Suprapubic skin (tissue), 4 donors: ENCODE results near the gene SMARCC2. TPM values are rescaled to one million over a fixed set of nuclear protein-coding genes. Genes with fewer than 3 reads are reported as not detected.
A peak's percentile ranks its signal among the peaks of the same experiment; 100 is the strongest.

Source experiments
- DNase-seq, 2 donors: peaks; one replicate each; pipeline ENCODE4 v3.0.0-alpha.2; 2019; ENCODE audit warnings: low spot score in 2 of 2
- H3K27ac ChIP-seq: fragments of 200-600 bp; sonication (generic); one replicate; pipeline ENCODE4 v1.5.1; 2019
- H3K27me3 ChIP-seq: fragments of 200-600 bp; sonication (generic); one replicate; pipeline ENCODE4 v1.5.1; 2019
- H3K36me3 ChIP-seq: fragments of 200-600 bp; sonication (generic); one replicate; pipeline ENCODE4 v1.5.1; 2019
- H3K4me1 ChIP-seq: fragments of 200-600 bp; sonication (generic); one replicate; pipeline ENCODE4 v1.5.1; 2019
- H3K4me3 ChIP-seq: fragments of 200-600 bp; sonication (generic); one replicate; pipeline ENCODE4 v1.5.1; 2019; ENCODE audit warnings: mild to moderate bottlenecking
- H3K9me3 ChIP-seq: fragments of 200-600 bp; sonication (generic); one replicate; pipeline ENCODE4 v1.5.1; 2019
- EP300 ChIP-seq: sonication (generic); formaldehyde crosslinking; IDR thresholded peaks from one replicate; pipeline ENCODE4 v1.6.1; 2017; ENCODE audit warnings: antibody characterized with exemption
- POLR2A ChIP-seq, 2 donors: fragments of 450-650 bp; IDR thresholded peaks; one replicate each; pipeline ENCODE4 v1.6.1; 2017; ENCODE audit warnings: antibody characterized with exemption in 2 of 2, mild to moderate bottlenecking in 2 of 2, moderate library complexity in 2 of 2
- POLR2AphosphoS5 ChIP-seq, 3 donors: sonication (generic); formaldehyde crosslinking; IDR thresholded peaks; one replicate each; pipeline ENCODE4 v1.6.1; 2017; ENCODE audit warnings: antibody characterized with exemption in 3 of 3
- WGBS: methylation state at CpG from one replicate; pipeline ENCODE4 v1.1.5; 2018; 5-methylcytosine and 5-hydroxymethylcytosine counted together
- total RNA-seq, 4 donors: library from RNA; depleted of rRNA; stranded (reverse); fragments of >200 nt; gene quantifications; one replicate each; pipeline ENCODE4 v1.1.0, GENCODE V29; 2016
- TF ChIP-seq, protein P1 (sequence below), 2 donors: fragments of 200-600 bp in 1 of 2; fragments of 450-650 bp in 1 of 2; sonication (generic) in 1 of 2; IDR thresholded peaks; one replicate each; pipeline ENCODE4 v1.5.1; 2016 to 2019; ENCODE audit warnings: antibody characterized with exemption in 2 of 2, mild to moderate bottlenecking in 1 of 2, moderate library complexity in 1 of 2

The SMARCC2 gene
- total RNA-seq, 4 donors from 2014 or later: 53.6 to 137 (median 85.9) TPM

DNA sequence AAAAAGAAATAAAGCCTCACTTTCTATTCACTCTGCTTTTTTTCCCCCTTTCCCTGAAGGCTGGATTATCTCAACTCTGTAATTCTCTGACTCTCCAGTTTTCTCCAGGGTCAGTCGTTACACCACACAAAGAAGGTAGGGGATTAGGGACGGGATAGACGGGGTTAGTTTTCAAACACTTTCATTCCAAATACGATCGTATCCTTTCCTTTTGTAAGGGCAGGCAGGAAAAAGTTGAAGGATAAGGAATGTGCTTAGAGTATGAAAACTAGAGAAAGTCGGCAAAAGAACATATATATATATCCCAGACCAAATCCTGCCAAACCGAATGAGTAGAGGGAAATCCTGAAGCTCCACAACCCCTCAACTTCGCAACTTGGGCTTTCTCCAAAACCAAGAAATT lies 61.8 kb downstream of the SMARCC2 start:
- H3K9me3 ChIP-seq: no peaks in the 10 kb centered on the region
- TF ChIP-seq POLR2AphosphoS5 (IDR thresholded peaks at IDR 0.05): no peak
- no peak for TF ChIP-seq EP300
- TF ChIP-seq, protein P1, sequence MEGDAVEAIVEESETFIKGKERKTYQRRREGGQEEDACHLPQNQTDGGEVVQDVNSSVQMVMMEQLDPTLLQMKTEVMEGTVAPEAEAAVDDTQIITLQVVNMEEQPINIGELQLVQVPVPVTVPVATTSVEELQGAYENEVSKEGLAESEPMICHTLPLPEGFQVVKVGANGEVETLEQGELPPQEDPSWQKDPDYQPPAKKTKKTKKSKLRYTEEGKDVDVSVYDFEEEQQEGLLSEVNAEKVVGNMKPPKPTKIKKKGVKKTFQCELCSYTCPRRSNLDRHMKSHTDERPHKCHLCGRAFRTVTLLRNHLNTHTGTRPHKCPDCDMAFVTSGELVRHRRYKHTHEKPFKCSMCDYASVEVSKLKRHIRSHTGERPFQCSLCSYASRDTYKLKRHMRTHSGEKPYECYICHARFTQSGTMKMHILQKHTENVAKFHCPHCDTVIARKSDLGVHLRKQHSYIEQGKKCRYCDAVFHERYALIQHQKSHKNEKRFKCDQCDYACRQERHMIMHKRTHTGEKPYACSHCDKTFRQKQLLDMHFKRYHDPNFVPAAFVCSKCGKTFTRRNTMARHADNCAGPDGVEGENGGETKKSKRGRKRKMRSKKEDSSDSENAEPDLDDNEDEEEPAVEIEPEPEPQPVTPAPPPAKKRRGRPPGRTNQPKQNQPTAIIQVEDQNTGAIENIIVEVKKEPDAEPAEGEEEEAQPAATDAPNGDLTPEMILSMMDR (IDR thresholded peaks at IDR 0.05): no peak
- no peak for TF ChIP-seq POLR2A (IDR thresholded peaks at IDR 0.05)
- WGBS: 2% methylated on average over 8 of the region's 8 CpGs
- peak overlapping the region; percentile 83 for H3K4me3 ChIP-seq
- peak overlapping the region; percentile 78 for H3K27ac ChIP-seq
- H3K36me3 ChIP-seq: peaks cover 22% of the 10 kb centered on the region
- peaks cover 35% of the 10 kb centered on the region for H3K4me1 ChIP-seq
- DNase-seq: no peak
- no peaks in the 10 kb centered on the region for H3K27me3 ChIP-seq

DNA sequence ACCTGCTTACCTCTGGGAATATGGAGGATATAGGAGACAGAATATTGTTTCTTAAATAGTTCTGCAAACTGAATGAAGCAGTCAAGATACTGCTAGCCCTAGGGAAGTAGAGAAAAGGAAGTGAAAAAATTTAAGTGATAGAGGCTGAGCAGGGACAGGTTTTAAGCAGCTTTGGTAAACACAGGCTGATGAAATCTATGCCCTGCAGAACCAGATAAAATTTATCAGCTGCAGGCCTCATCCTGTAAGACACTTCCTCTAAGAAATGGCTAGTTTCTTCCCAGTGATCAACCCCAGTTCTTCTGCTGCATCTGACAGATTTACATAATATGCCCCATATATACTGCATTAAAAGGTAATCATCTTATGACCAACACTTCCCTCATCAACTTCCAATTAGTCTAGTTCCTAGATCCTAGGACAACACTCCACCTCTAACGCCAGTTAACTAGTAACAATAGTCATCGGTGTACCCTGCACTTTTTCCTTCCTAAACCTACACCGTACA lies 62.5 kb downstream of the SMARCC2 start:
- Histone ChIP-seq H3K27me3 (no peaks in the 10 kb centered on the region), H3K4me3 (peak overlapping the region; percentile 83), H3K27ac (peak overlapping the region; percentile 78), H3K36me3 (peaks cover 16% of the 10 kb centered on the region), H3K9me3 (no peaks in the 10 kb centered on the region), H3K4me1 (peaks cover 35% of the 10 kb centered on the region)
- DNase-seq: no peak
- WGBS: 40% methylated on average over 3 of the region's 3 CpGs
- TF ChIP-seq POLR2AphosphoS5 (IDR thresholded peaks at IDR 0.05) (no peak), EP300 (no peak), POLR2A (IDR thresholded peaks at IDR 0.05) (no peak)
- TF ChIP-seq, protein P1 (IDR thresholded peaks at IDR 0.05): no peak

DNA sequence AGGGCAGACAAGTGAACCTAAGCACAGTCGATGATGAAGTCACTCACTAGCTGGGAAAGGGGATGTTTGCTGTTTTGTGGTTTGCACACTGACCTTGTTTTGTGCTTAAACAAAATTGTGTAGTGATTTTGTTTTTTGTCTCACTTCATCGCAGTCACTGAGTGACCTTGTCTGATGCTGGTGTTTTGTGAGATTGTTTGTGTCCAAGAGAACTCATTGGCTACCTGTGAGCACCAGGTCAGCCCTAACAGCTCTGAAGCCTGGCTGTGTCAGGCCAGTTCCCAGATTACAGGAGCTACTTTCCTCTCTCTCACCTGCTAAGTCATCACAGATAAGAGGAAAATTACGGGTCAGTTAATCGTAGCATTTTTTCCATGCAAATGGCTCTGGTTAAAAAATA lies 65.2 kb downstream of the SMARCC2 start:
- Histone ChIP-seq H3K27ac (no peak overlapping the region), H3K27me3 (no peaks in the 10 kb centered on the region), H3K4me3 (no peak overlapping the region), H3K4me1 (peaks cover 41% of the 10 kb centered on the region), H3K9me3 (no peaks in the 10 kb centered on the region), H3K36me3 (peaks cover 13% of the 10 kb centered on the region)
- WGBS: 86% methylated on average over 4 of the region's 4 CpGs
- DNase-seq: no peak
- TF ChIP-seq POLR2A (IDR thresholded peaks at IDR 0.05): no peak
- TF ChIP-seq POLR2AphosphoS5 (IDR thresholded peaks at IDR 0.05): no peak
- TF ChIP-seq, protein P1 (IDR thresholded peaks at IDR 0.05): no peak
- TF ChIP-seq EP300: no peak

DNA sequence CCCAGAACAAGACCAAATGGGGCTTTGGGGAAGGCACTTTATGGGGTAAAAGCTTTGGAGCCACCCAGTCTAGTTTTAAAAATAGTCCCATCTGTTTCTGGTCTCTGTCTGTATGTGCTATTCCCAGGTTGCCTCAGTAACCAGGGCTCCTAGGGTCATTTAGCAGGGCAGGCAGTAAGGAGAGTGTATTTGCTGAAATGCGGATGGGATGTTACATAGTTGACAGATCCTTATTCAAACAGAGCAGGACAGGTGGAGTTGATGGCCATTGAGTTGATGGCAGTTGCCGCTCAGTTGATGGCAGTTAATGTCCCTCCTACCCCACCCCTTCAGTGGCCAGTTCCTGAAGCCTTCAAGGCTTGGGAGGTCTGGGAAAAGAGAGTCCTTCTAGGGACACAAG lies 66.6 kb downstream of the SMARCC2 start:
- WGBS: 80% methylated on average over 2 of the region's 2 CpGs
- Histone ChIP-seq H3K27me3 (no peaks in the 10 kb centered on the region), H3K27ac (no peak overlapping the region), H3K36me3 (peaks cover 13% of the 10 kb centered on the region), H3K4me3 (no peak overlapping the region), H3K4me1 (peaks cover 50% of the 10 kb centered on the region), H3K9me3 (no peaks in the 10 kb centered on the region)
- TF ChIP-seq POLR2A (IDR thresholded peaks at IDR 0.05) (no peak), EP300 (no peak), POLR2AphosphoS5 (IDR thresholded peaks at IDR 0.05) (no peak)
- TF ChIP-seq, protein P1 (IDR thresholded peaks at IDR 0.05): no peak
- DNase-seq: no peak

DNA sequence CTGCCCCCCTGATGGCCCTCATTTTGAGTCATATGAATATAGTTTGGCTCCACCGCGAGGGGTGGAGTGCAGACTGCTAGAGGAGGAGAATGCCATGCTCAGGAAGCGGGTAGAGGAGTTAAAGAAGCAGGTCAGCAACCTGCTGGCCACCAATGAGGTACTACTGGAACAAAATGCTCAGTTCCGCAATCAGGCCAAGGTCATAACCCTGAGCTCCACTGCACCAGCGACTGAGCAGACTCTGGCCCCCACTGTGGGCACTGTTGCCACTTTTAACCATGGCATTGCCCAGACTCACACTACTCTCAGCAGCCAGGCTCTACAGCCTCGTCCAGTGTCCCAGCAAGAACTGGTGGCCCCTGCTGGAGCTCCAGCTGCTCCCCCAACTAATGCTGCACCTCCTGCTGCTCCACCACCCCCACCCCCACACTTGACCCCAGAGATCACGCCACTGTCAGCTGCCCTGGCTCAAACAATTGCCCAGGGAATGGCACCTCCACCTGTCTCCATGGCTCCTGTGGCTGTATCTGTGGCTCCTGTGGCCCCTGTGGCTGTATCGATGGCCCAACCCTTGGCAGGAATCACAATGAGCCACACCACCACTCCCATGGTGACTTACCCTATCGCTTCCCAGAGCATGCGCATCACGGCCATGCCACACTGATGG lies 67.9 kb downstream of the SMARCC2 start:
- Histone ChIP-seq H3K4me1 (peaks cover 38% of the 10 kb centered on the region), H3K27me3 (no peaks in the 10 kb centered on the region), H3K36me3 (peaks cover 13% of the 10 kb centered on the region), H3K27ac (no peak overlapping the region), H3K9me3 (no peaks in the 10 kb centered on the region), H3K4me3 (no peak overlapping the region)
- no peak for DNase-seq
- TF ChIP-seq EP300 (no peak), POLR2AphosphoS5 (IDR thresholded peaks at IDR 0.05) (no peak), POLR2A (IDR thresholded peaks at IDR 0.05) (no peak)
- TF ChIP-seq, protein P1 (IDR thresholded peaks at IDR 0.05): no peak
- WGBS: 92% methylated on average over 7 of the region's 11 CpGs
